Stimulated activated CD4-positive, alpha-beta T cell treated with anti-CD3 and anti-CD28 coated beads, Interleukin-15, amount 100 ng/mL, for 1 hour (primary cell): ENCODE results near the gene CHD9NB.

Experiments
- DNase-seq, 2 donors: peaks; one replicate each; pipeline ENCODE4 v3.0.0-alpha.2; 2020; ENCODE audit warnings: low read depth in 1 of 2, low spot score in 1 of 2

Gene CHD9NB

DNA sequence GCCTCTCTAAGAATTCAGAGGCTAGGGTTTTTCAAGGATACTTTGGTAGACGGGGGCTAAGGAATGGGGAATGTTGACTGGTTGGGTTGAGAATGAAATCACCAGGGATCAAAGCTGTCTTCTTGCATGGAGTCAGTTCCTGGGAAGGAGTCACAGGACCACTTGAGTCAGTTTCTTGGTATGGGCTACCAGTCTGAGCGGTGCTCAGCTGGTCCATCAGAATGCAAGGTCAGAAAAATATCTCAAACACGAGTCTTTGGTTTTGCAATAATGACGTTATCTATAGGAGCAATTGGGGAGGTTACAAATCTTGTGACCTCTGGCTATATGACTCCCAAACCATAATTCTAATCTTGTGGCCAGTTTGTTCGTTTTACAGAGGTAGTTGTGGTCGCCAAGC lies 18.4 kb downstream of the CHD9NB start:
- DNase-seq = no peak

DNA sequence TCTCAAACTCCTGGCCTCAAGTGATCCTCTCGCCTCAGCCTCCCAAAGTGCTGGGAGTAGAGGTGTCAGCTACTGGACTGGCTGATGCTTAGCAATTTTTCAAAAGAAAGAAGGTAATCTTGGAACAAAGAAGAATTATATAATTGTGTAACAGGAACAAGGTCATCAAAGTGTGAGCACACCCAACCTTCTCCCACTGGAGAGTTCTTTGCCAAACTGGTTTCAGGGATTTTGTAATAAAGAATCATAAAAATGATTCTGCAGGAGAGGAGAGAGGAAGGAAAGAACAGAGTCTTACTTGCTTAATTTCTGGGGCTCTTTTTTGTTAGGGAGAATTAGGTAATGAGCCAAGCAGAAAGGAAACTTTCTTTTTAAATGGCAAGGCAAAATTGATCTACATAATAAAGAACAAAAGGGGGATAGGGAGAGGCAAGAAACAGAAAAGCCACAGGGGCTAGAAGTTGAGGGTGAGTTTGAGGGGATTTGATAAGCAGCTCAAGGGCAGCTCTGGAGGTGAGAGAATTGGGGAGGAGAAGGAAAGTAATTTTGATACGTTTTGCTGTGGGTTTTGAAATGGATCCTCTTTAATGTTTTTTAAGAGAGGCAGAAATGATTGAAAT lies 21.3 kb downstream of the CHD9NB start:
- no peak for DNase-seq

DNA sequence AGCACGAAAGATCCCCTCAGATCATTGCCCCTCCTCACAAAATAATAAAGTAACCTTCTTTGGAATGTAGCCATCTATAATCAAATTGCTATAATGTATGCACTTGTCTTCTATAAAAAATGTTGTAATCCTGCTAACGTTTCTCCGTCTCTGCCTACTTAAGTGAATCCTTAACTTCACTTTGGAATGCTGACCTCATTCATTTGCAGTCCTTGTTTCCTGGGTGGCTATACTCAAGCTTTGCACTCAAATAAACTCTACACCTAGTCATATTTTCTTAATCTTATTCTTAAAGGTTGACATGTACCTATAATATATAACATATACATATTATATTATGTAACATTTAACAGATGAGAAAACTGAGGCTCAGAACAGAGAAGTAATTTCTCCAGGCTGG lies 22.7 kb downstream of the CHD9NB start:
- no peak for DNase-seq

DNA sequence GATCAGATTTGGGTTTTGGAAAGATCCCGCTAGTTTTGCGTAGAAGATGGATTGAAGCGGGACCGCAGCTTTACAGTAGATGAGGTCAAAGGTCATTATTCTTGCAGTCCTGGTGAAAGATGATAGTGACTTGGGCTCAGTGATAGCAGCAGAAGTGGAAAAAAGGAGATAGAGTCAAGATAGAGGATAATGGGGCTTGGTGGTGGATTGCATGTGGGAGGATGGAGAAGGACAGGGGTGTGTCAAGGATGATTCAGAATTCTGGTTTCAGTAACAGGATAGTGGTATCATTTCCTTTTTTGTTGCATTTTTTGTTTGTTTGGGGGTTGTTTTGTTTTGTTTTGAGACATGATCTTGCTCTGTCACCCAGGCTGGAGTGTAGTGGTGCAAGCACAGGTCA lies 28.7 kb downstream of the CHD9NB start:
- no peak for DNase-seq

DNA sequence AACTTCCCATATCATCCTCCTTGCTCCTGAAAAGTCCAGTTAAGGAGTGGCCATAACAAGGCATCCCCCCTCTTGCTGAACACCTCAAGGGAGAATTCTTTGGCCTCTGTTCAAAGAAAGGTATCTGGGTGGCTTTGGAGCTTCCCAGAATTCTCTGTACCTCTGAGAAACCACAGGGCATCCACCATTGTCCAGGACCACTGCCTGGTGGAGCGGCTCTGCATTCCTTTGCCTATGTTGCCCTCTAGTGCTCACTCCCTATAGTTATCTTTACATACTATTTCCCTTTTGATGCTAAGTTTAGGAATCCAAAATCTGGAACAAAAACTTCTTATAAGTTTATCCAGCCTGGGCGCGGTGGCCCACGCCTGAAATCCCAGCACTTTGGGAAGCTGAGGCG lies 30.3 kb downstream of the CHD9NB start:
- no peak for DNase-seq

DNA sequence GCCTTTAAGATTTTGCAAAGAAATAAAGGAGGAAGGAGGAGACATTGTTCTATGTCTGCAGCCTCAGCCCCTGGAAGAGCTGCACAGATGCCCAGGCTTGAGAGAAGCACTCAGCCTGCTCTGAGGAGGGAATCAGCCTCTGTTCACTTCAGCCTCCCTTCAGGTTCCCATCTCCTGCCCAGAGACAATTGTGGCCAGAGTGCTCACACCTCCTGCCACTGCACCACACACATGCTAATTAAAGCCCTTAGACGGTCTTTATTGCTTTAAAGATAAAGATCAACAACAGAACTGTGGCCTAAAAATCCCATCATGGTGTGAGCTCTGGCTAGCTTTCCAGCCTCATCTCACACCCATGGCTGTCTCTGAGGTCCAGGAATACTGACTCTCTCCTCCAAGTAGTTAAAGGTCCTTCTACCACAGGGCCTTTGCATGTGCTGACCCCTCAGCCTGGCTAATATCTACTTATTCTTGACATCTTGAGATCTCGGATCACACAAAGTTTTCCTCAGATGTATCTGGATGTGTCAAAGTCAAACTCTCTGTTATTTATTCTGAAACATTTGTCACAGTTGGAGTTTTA lies 33.8 kb downstream of the CHD9NB start:
- DNase-seq = no peak

DNA sequence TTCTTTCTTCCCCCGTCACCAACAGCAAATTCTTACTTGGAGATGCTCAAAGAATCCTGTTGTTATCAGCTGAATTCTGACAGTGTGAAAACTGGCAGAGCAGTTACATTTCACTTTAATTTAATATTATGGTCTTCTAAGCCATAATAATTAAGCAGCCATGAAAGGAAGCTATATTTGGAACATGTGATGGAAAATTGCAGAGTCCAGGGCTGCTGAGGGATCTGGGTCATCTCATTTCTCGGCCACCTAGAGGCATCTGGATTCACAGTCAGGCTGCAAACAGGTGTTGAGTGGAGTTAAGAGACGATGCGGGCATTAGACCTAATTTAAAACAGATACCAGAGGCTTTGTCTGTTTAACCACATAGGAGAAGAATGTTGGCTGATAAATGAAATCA lies 38.4 kb downstream of the CHD9NB start:
- no peak for DNase-seq

DNA sequence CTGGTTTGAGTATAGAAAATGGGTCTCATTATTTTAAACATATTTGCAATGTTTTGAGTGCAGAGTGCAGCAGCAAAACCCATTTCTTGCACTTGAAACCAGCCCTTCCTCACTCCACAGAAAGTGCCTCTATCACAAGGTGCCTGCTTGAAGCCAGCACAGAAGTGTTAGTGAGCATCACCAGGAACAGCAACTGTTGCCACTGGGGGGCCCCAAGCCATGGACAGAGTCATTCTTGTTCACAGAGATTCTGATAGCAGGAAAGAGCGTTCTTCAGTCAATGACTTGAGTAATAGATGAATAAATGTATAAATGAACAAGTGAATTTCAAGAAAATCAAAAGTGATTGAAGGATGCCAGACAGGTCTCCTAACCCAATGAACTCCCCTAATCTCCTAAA lies 45.6 kb downstream of the CHD9NB start:
- no peak for DNase-seq

DNA sequence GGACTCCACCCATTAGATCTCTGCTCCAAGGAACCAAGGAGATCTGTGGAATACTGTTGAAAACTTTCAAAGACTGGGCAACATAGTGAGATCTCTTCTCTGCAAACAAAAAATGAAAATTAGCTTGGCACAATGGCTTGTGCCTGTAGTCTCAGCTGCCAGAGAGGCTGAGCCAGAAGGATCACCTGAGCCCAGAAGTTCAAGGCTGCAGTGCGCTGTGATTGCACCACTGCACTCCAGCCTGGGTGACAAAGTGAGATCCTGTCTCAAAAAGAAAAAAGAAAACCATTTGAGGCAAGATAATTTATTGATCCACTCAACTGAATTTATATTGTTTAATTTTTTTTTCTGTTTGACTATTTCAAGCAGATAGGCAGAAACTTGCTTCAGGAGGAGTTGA lies 54.8 kb downstream of the CHD9NB start:
- DNase-seq = no peak

DNA sequence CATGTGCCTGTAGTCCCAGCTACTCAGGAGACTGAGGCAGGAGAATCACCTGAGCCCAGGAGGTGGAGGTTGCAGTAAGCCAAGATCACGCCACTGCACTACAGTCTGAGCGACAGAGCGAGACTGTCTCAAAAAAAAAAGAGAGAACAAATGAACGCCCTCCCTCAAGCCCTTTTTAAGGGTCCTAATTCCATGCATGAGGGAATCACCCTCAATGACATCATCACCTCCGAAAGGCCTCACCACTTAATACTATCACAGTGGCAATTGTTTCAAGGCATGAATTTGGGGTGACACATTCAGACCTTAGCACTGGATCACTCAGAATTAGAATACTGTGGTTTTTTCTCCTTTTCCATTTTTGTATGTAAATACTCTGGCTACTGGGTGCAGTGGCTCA lies 57.8 kb downstream of the CHD9NB start:
- DNase-seq = no peak

DNA sequence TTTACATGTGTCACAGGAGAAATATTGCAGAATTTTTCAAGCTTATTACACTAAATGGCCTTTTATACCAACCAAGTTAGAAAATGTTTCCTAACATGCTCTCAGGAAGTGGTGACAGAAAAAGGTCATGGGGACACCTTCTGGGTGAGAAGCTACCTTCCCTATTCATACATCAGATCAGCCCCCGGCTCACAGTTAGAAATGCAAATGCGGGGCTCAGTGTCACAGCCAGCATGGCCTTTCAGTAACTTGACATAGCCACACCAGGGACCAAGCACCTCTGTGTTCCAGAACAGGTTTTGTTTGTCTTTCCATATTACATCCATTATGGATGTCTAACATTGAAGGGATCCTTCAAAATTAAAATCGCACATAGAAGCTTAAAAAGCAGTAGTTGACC lies 59.5 kb downstream of the CHD9NB start:
- no peak for DNase-seq

DNA sequence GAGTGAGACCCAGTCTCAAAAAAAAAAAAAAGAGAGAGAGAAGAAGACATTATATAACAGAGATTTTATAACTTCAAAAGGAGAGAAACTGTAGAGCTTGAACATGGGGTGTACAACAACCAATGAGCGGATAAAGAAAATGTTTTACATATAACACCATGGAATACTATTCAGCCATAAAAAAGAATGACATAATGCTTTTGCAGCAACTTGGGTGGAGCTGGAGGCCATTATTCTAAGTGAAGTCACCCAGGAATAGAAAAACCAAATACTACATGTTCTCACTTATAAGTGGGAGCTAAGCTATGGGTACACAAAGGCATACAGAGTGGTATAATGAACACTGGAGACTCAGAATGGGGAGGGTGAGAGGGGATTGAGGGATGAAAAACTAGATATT lies 61.1 kb downstream of the CHD9NB start:
- DNase-seq = no peak
